ENCODE results near the gene TGFBR1. TPM values are rescaled to one million over a fixed set of nuclear protein-coding genes. Genes with fewer than 3 reads are reported as not detected.
A peak's percentile ranks its signal among the peaks of the same experiment; 100 is the strongest.

The TGFBR1 gene
- total RNA-seq, 1 experiment from 2014 or later, result 9.5 TPM

DNA sequence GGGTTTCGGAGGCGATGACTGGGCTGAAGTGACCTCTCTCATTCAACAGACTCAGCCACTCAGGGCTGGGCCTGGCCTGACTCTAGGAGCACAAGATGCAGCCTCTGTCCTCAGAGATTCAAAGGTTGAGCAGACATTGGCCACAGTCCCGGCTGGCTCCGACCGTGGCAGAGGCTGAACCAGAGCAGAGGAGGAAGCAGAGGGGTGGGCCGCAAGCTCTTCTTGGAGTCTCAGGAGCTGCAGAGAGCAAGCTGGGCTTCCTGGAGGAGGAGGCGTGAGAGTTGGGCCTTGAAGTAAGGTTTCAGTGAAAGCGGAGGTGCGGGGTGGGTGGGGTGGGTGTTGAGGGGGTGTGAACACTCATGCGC lies 79.2 kb downstream of the TGFBR1 start:
- Histone ChIP-seq H3K79me2 (ENCODE audit: low read length) (no peaks in the 10 kb centered on the region), H3K9ac (ENCODE audit: low read length) (no peak overlapping the region), H4K20me1 (ENCODE audit: low read length) (no peaks in the 10 kb centered on the region), H3K9me3 (ENCODE audit: low read length) (no peaks in the 10 kb centered on the region), H3K27ac (ENCODE audit: low read length) (no peak overlapping the region), H3K4me2 (ENCODE audit: low read length) (no peak overlapping the region), H2AFZ (ENCODE audit: low read length) (no peak overlapping the region), H3F3A (ENCODE audit: low read length, unreplicated experiment) (no peaks in the 10 kb centered on the region), H3K4me3 (ENCODE audit: low read length) (no peak overlapping the region), H3K36me3 (ENCODE audit: low read depth, low read length) (no peaks in the 10 kb centered on the region; the same call in 1 of the 2 replicates), H3K4me1 (ENCODE audit: insufficient read depth, low read length) (0 out of 2 replicates have a peak, but pooled peaks cover 5% of the 10 kb centered on the region), H3K9me2 (replicated peaks; ENCODE audit: low read length) (no peaks in the 10 kb centered on the region), H3K27me3 (ENCODE audit: low read length) (0 out of 2 replicates have a peak, but pooled peaks cover 3% of the 10 kb centered on the region)
- TF ChIP-seq EZH2 (IDR thresholded peaks at IDR 0.05; ENCODE audit: low read length, unreplicated experiment) (no peak), EZH2phosphoT487 (IDR thresholded peaks at IDR 0.05; ENCODE audit: borderline replicate concordance, low read length) (no peak)
- TF ChIP-seq, protein P1, sequence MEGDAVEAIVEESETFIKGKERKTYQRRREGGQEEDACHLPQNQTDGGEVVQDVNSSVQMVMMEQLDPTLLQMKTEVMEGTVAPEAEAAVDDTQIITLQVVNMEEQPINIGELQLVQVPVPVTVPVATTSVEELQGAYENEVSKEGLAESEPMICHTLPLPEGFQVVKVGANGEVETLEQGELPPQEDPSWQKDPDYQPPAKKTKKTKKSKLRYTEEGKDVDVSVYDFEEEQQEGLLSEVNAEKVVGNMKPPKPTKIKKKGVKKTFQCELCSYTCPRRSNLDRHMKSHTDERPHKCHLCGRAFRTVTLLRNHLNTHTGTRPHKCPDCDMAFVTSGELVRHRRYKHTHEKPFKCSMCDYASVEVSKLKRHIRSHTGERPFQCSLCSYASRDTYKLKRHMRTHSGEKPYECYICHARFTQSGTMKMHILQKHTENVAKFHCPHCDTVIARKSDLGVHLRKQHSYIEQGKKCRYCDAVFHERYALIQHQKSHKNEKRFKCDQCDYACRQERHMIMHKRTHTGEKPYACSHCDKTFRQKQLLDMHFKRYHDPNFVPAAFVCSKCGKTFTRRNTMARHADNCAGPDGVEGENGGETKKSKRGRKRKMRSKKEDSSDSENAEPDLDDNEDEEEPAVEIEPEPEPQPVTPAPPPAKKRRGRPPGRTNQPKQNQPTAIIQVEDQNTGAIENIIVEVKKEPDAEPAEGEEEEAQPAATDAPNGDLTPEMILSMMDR (conservative IDR thresholded peaks at IDR 0.05; ENCODE audit: low read depth, low read length), result no peak
- ChIA-PET CTCF (no interaction called here), POLR2A (ENCODE audit: unreplicated experiment) (no interaction called here)
- BruUV-seq (replicated peaks), result no TSS peak
- ATAC-seq (no peak), DNase-seq (no peak)
- intact Hi-C loops (cut with micrococcal nuclease), result loop anchor here (1.0 kb wide), 1 partner anchor 82 kb away; no protein-coding TSS in a partner anchor

DNA sequence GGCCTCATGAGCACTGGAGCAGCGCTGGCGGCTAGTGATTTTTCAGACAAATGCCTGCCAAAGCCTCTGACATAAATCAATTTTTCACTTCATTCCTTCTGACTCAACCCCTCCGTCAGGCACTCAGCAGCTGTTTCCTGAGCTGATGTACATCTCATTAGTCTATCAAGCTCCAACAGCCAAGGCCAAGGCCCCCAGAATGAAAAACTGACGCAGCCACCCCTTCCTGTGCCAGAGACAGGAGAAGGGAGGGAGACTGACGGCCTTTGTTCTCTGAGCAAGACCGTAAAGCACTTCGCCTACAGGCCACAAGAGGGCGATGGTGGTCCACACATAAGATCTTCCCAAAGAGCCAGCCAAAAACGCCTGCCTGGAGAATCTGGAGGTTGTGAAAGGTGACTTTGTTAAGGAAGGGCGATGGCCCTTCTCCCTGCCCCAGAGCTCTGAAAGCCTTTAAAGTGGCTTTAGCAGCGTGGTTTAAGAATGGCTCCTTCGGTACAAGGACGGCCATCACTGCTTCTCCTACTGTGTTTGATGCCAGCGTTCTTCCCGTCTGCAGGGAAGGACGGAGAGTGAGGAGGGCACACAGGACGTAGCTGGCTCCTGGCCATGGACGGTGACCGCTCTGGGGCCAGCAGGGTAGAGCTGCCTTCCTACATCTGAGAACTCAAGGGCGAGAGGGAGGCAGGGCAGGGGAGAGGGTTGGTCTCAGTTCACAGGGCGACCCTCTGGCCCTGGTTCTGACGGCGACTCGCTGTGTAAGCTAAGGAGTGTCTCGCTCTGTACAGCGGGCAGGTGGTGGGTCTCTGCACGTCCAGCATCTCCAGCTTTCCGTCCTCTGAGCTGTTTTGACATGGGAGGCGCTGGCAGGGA lies 79.8 kb downstream of the TGFBR1 start:
- H3K36me3 ChIP-seq (ENCODE audit: low read depth, low read length), result no peaks in the 10 kb centered on the region; the same call in 1 of the 2 replicates
- H3K9ac ChIP-seq (ENCODE audit: low read length), result no peak overlapping the region
- H3K9me2 ChIP-seq (replicated peaks; ENCODE audit: low read length), result no peaks in the 10 kb centered on the region
- H3K4me1 ChIP-seq (ENCODE audit: insufficient read depth, low read length), result 0 out of 2 replicates have a peak, but pooled peaks cover 5% of the 10 kb centered on the region
- peak overlapping the region; percentile 75 for H2AFZ ChIP-seq (ENCODE audit: low read length)
- H3K27ac ChIP-seq (ENCODE audit: low read length), result no peak overlapping the region
- H3K9me3 ChIP-seq (ENCODE audit: low read length), result no peaks in the 10 kb centered on the region
- no peak for TF ChIP-seq EZH2 (IDR thresholded peaks at IDR 0.05; ENCODE audit: low read length, unreplicated experiment)
- TF ChIP-seq EZH2phosphoT487 (IDR thresholded peaks at IDR 0.05; ENCODE audit: borderline replicate concordance, low read length), result no peak
- TF ChIP-seq, protein P1 (conservative IDR thresholded peaks at IDR 0.05; ENCODE audit: low read depth, low read length), result peak; percentile 80
- CTCF ChIA-PET, result interaction anchor here (0.5 to 0.6 kb wide), 3 partner anchors 52 to 1074 kb away, joined by 3 read pairs; no protein-coding TSS in a partner anchor
- ATAC-seq (peak; percentile 91), DNase-seq (peak; percentile 85)
- no peaks in the 10 kb centered on the region for H3K79me2 ChIP-seq (ENCODE audit: low read length)
- POLR2A ChIA-PET (ENCODE audit: unreplicated experiment), result no interaction called here
- no peaks in the 10 kb centered on the region for H4K20me1 ChIP-seq (ENCODE audit: low read length)
- intact Hi-C loops (cut with micrococcal nuclease), result loop anchor here (1.0 kb wide), 1 partner anchor 82 kb away; no protein-coding TSS in a partner anchor
- peak overlapping the region; percentile 50; the same call in 1 of the 2 replicates for H3K4me3 ChIP-seq (ENCODE audit: low read length)
- H3K4me2 ChIP-seq (ENCODE audit: low read length), result peak overlapping the region; percentile 83
- 0 out of 2 replicates have a peak, but pooled peaks cover 3% of the 10 kb centered on the region for H3K27me3 ChIP-seq (ENCODE audit: low read length)
- no peaks in the 10 kb centered on the region for H3F3A ChIP-seq (ENCODE audit: low read length, unreplicated experiment)
- BruUV-seq (replicated peaks), result no TSS peak
